Thyroid gland (tissue), 4 donors: ENCODE results near the gene C6. TPM values are rescaled to one million over a fixed set of nuclear protein-coding genes. Genes with fewer than 3 reads are reported as not detected.
"Not testable (repeated sequence)": the region's sequence is repeated elsewhere in the genome, so short reads cannot be mapped to it uniquely, and the experiment has no call there.

Source experiments
- DNase-seq, 2 donors: peaks; one replicate each; pipeline ENCODE4 v3.0.0-alpha.2; 2019
- H3K27ac ChIP-seq, 3 donors: fragments of 200-600 bp; sonication (generic); 1 replicate in 2 of 3; 2 replicates in 1 of 3; pipeline ENCODE4 v1.5.1; 2016 to 2019; ENCODE audit warnings: mild to moderate bottlenecking in 1 of 3, moderate library complexity in 1 of 3
- H3K27me3 ChIP-seq: fragments of 200-600 bp; sonication (generic); one replicate; pipeline ENCODE4 v1.5.1; 2019
- H3K36me3 ChIP-seq, 2 donors: fragments of 200-600 bp; sonication (generic); one replicate each; pipeline ENCODE4 v1.5.1; 2016 to 2019
- H3K4me1 ChIP-seq, 2 donors: fragments of 200-600 bp; sonication (generic); one replicate each; pipeline ENCODE4 v1.5.1; 2017 to 2019
- H3K4me3 ChIP-seq, 3 donors: fragments of 200-600 bp; sonication (generic); replicated peaks in 1 of 3; 1 replicate in 2 of 3; 2 replicates in 1 of 3; pipeline ENCODE4 v1.5.1; 2016; ENCODE audit warnings: mild to moderate bottlenecking in 1 of 3
- H3K9me3 ChIP-seq: fragments of 200-600 bp; sonication (generic); one replicate; pipeline ENCODE4 v1.5.1; 2017
- POLR2A ChIP-seq, 2 donors: fragments of 450-650 bp; IDR thresholded peaks; one replicate each; pipeline ENCODE4 v1.6.1; 2017; ENCODE audit warnings: antibody characterized with exemption in 2 of 2, mild to moderate bottlenecking in 2 of 2, moderate library complexity in 1 of 2
- WGBS, 2 donors: methylation state at CpG; one replicate each; pipeline ENCODE4 v1.1.5; 2017; 5-methylcytosine and 5-hydroxymethylcytosine counted together
- intact Hi-C: fragments of 100-400 bp; cut with DNase I; formaldehyde crosslinking; loops from one replicate; pipeline ENCODE4 v1.15.1; 2023
- total RNA-seq, 4 donors: library from RNA; depleted of rRNA; stranded (reverse); fragments of >200 nt; gene quantifications; one replicate each; pipeline ENCODE4 v1.2.3, GENCODE V29; 2016
- TF ChIP-seq, protein P1 (sequence below), 6 experiments: fragments of 200-600 bp in 3 of 6; fragments of 450-650 bp in 3 of 6; sonication (generic) in 3 of 6; IDR thresholded peaks; one replicate each; pipeline ENCODE4 v1.5.1; 2016 to 2019; ENCODE audit warnings: antibody characterized with exemption in 6 of 6, mild to moderate bottlenecking in 2 of 6, inconsistent platforms in 1 of 6, moderate library complexity in 1 of 6

Gene C6
- total RNA-seq, 4 donors from 2014 or later = 2.2 to 15.0 (median 3.5) TPM

DNA sequence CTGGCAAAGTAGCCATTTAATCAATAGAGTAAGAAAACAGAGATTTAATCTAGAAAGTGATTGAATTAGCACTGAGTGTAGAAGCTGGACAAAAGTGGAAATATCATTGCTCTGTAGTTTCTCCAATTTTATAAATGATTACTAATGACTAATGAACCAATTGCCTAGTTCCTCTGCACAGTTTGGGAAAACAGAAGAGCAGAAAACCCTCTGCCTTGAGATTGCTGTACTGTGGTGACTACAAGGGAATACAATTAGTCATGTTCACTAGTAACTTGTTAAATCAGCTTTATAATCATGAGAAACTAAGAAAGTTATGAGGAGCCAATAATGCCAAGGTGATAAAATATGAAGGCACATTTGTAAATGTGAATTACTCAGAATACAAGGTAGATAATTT lies 21.1 kb upstream of the C6 start:
- intact Hi-C loops = no loop called here
- no peak for TF ChIP-seq POLR2A (IDR thresholded peaks at IDR 0.05)
- TF ChIP-seq, protein P1, sequence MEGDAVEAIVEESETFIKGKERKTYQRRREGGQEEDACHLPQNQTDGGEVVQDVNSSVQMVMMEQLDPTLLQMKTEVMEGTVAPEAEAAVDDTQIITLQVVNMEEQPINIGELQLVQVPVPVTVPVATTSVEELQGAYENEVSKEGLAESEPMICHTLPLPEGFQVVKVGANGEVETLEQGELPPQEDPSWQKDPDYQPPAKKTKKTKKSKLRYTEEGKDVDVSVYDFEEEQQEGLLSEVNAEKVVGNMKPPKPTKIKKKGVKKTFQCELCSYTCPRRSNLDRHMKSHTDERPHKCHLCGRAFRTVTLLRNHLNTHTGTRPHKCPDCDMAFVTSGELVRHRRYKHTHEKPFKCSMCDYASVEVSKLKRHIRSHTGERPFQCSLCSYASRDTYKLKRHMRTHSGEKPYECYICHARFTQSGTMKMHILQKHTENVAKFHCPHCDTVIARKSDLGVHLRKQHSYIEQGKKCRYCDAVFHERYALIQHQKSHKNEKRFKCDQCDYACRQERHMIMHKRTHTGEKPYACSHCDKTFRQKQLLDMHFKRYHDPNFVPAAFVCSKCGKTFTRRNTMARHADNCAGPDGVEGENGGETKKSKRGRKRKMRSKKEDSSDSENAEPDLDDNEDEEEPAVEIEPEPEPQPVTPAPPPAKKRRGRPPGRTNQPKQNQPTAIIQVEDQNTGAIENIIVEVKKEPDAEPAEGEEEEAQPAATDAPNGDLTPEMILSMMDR (IDR thresholded peaks at IDR 0.05) = no peak

DNA sequence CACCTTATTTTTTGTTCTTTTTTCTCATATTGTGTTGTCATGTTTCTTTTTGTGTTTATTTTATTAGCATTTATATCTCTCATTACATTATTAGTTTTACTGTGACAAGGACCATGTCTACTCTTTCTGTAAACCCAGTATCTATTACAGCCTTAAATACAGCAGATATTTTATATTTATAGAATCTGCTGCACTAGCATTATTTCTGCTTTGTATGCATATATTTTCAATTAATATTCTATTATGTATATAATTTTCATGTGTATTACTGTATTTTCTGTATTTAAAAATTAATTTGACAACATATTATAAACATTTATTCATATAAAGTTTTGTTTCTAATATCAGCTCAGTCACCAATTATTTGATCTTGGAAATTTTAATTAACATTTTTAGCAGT lies 19.5 kb upstream of the C6 start:
- no peaks in the 10 kb centered on the region for H3K27me3 ChIP-seq
- DNase-seq = no peak
- H3K27ac ChIP-seq = no peak overlapping the region
- intact Hi-C loops = no loop called here
- H3K4me3 ChIP-seq = no peak overlapping the region
- H3K36me3 ChIP-seq = no peaks in the 10 kb centered on the region
- no peaks in the 10 kb centered on the region for H3K9me3 ChIP-seq
- no peak for TF ChIP-seq POLR2A (IDR thresholded peaks at IDR 0.05)
- TF ChIP-seq, protein P1 (IDR thresholded peaks at IDR 0.05) = no peak
- H3K4me1 ChIP-seq = no peaks in the 10 kb centered on the region

More for the DNA sequence above, 21.1 kb upstream of the C6 start:
- Histone ChIP-seq H3K4me1 (no peaks in the 10 kb centered on the region), H3K27me3 (no peaks in the 10 kb centered on the region), H3K27ac (no peak overlapping the region), H3K36me3 (no peaks in the 10 kb centered on the region), H3K9me3 (no peaks in the 10 kb centered on the region), H3K4me3 (no peak overlapping the region)
- no peak for DNase-seq

- H3K4me1 ChIP-seq, H3K27me3 ChIP-seq, H3K4me3 ChIP-seq, H3K9me3 ChIP-seq, H3K36me3 ChIP-seq, intact Hi-C loops, H3K27ac ChIP-seq, DNase-seq: not testable (repeated sequence)
- 67 to 69% methylated on average over 1 of the region's 1 CpG for WGBS, 2 donors
Measured at GRCh38 chr5:41230276-41230675, 16.9 kb upstream of the C6 start.

DNA sequence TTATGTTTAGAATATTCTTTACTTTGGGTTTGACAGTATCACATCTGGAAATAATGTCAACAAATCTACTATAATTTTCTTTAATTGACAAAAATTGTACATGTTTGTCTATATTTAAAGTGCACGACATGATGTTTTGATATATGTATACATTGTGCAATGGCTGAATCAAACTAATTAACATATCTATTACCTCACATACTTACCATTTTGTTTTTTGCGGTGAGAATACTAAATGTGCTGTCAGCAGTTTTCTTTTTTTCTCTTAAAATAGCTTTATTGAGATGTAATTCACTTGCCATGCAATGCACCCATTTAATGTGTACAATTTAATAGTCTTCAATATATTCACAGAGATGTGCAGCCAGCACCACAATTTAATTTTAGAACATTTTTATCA lies 10.6 kb upstream of the C6 start:
- no peak for TF ChIP-seq POLR2A (IDR thresholded peaks at IDR 0.05)
- TF ChIP-seq, protein P1 (IDR thresholded peaks at IDR 0.05) = no peak
- Histone ChIP-seq H3K36me3 (no peaks in the 10 kb centered on the region), H3K9me3 (no peaks in the 10 kb centered on the region), H3K27me3 (no peaks in the 10 kb centered on the region), H3K4me3 (no peak overlapping the region), H3K27ac (no peak overlapping the region), H3K4me1 (no peaks in the 10 kb centered on the region)
- intact Hi-C loops = no loop called here
- WGBS, 2 donors = 97% methylated on average over 2 of the region's 2 CpGs
- no peak for DNase-seq

GRCh38 chr5:41219658-41220269 lies 6.4 kb upstream of the C6 start:
- Histone ChIP-seq H3K36me3 (no peaks in the 10 kb centered on the region), H3K4me3 (no peak overlapping the region), H3K27me3 (no peaks in the 10 kb centered on the region), H3K27ac (peak overlapping the region in 1 of 3 donors; percentile 12), H3K9me3 (no peaks in the 10 kb centered on the region), H3K4me1 (no peaks in the 10 kb centered on the region)
- intact Hi-C loops = no loop called here
- TF ChIP-seq, protein P1 (IDR thresholded peaks at IDR 0.05) = no peak
- no peak for TF ChIP-seq POLR2A (IDR thresholded peaks at IDR 0.05)
- 61 to 75% methylated on average over 2 of the region's 2 CpGs for WGBS, 2 donors
- no peak for DNase-seq
